ENCODE results near the gene TBCK. TPM values are rescaled to one million over a fixed set of nuclear protein-coding genes. Genes with fewer than 3 reads are reported as not detected.
"Not testable (repeated sequence)": the region's sequence is repeated elsewhere in the genome, so short reads cannot be mapped to it uniquely, and the experiment has no call there.

TBCK gene
- total and polyA plus RNA-seq, 2 experiments from 2014 or later, result 13.9 to 28.9 TPM

DNA sequence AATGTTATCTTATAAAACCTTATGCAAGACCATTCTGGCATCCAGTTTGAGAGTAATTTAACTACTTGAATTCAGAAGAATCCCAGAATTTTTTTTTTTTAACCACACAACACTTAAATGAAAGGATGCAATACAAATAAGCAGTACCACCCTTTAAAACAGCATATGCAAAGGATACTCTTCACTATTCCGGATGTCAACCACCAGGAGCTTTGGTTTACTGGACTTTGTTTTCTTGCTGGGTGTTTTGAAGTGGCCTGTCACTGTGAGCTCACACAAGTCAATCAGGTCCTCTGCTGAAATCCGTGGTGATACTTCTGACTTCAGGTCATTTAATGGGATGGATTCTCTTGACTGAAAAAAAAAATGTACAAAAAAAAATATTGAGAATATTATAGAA lies 200.0 kb downstream of the TBCK start (continued):
- no peak for TF ChIP-seq ZNF331 (CRISPR knock-in tag; IDR thresholded peaks at IDR 0.05; ENCODE audit: low read depth)

DNA sequence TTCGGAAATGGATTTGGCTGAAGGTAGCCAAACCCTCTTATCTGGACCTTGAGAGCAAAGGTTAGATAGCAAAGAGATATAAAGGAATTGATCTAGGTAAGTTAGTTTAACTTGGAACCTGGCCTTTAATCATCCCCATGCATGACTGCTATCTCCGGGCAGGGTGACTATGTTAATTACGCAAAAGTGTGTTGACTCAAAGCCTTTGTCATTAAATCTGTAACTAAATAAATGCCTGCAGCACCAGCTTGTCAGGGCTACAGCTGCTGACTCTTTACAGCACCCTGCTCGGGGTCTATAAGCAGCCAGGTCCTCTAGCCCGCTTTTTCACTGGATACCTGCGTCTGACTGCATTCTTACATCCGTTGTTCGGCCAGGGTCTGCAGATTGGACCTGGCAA lies 201.7 kb downstream of the TBCK start:
- Histone ChIP-seq H3K4me1 (ENCODE audit: insufficient read depth) (peaks cover 6% of the 10 kb centered on the region), H3K27me3 (ENCODE audit: insufficient read depth) (no peaks in the 10 kb centered on the region), H3K27ac (ENCODE audit: low read depth) (no peak overlapping the region), H3K4me3 (no peak overlapping the region), H3K79me2 (replicated peaks; ENCODE audit: insufficient read depth) (no peaks in the 10 kb centered on the region), H2AFZ (no peak overlapping the region), H3K4me2 (no peak overlapping the region; the same call in 1 of the 2 replicates), H3K36me3 (ENCODE audit: insufficient read depth) (peaks cover 17% of the 10 kb centered on the region; the same call in 1 of the 2 replicates), H4K20me1 (replicated peaks; ENCODE audit: insufficient read depth) (no peaks in the 10 kb centered on the region), H3F3A (replicated peaks; ENCODE audit: low read depth) (no peaks in the 10 kb centered on the region), H3K9me2 (ENCODE audit: insufficient read depth) (no peaks in the 10 kb centered on the region; the same call in 1 of the 2 replicates)
- TF ChIP-seq CREB1 (CRISPR knock-in tag; IDR thresholded peaks at IDR 0.05; ENCODE audit: low read depth) (no peak), EZH2 (IDR thresholded peaks at IDR 0.05; ENCODE audit: low read depth, unreplicated experiment) (no peak), STAT1 (IDR thresholded peaks at IDR 0.05; ENCODE audit: unreplicated experiment) (no peak)
- no peak overlapping the region for H3K4me3 Mint-ChIP-seq
- DNase-seq (ENCODE audit: low spot score), result peak; percentile 54
- peaks cover 6% of the 10 kb centered on the region for H3K4me1 Mint-ChIP-seq
- ATAC-seq, result peak; percentile 62
- peaks cover 56% of the 10 kb centered on the region for H3K9me3 Mint-ChIP-seq
- peaks cover 3% of the 10 kb centered on the region for H3K27me3 Mint-ChIP-seq (ENCODE audit: insufficient read depth, low read depth, poor library complexity)
- peaks cover 70% of the 10 kb centered on the region for H3K36me3 Mint-ChIP-seq (ENCODE audit: low read depth)
- no peak overlapping the region for H3K27ac Mint-ChIP-seq

DNA sequence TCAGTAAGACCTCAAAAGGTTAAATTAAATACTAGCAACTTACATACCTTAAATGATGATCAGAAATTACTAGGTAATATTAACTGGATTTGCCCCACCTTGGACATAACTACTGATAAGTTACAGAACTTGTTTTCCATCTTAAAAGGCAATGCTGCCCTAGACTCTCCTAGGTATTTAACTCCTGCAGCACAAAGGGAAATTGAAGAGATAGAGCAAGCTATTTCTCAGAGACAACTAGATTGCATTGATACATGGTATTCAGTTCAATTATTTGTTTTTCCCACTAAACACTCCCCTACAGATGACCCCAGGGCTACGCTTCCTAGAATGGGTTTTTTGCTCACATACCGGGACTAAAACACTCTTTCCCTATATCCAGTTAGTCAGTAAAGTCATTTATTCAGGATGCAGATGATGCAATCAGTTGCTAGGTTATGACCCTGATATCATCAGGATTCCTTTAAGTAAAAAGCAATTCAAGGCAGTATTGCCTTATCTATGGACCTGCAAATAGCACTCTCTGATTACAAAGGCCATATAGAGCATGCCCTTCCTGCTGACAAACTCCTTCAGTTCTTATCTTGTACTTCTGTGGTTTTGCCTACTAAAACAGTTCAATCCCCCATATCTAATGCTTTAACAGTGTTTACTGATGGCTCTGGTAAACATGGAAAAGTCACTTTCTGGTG lies 204.1 kb downstream of the TBCK start:
- H3K27me3 Mint-ChIP-seq (ENCODE audit: insufficient read depth, low read depth, poor library complexity), result not testable (repeated sequence)

DNA sequence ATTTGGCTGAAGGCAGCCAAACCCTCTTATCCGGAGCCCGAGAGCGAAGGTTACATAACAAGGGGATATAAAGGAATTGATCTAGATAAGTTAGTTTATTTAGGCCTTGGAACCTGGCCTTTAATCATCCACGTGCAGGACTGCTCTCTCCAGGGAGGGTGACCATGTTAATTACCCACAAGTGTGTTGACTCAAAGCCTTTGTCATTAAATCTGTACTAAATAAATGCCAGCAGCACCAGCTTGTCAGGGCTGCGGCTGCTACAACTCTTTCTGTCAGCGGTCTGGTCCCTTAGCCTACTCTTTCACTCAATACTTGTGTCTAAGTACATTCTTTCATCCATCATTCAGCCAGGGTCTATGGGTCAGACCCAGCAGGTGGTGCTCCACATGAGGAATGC lies 206.1 kb downstream of the TBCK start:
- Histone ChIP-seq H3F3A (replicated peaks; ENCODE audit: low read depth) (no peaks in the 10 kb centered on the region), H3K36me3 (ENCODE audit: insufficient read depth) (0 out of 2 replicates have a peak, but pooled peaks cover 2% of the 10 kb centered on the region), H3K27me3 (ENCODE audit: insufficient read depth) (no peaks in the 10 kb centered on the region), H3K4me3 (no peak overlapping the region), H3K79me2 (replicated peaks; ENCODE audit: insufficient read depth) (no peaks in the 10 kb centered on the region), H3K9me2 (ENCODE audit: insufficient read depth) (no peaks in the 10 kb centered on the region; the same call in 1 of the 2 replicates), H3K27ac (ENCODE audit: low read depth) (no peak overlapping the region), H3K4me1 (ENCODE audit: insufficient read depth) (peaks cover 6% of the 10 kb centered on the region), H3K4me2 (no peak overlapping the region), H2AFZ (no peak overlapping the region), H4K20me1 (replicated peaks; ENCODE audit: insufficient read depth) (no peaks in the 10 kb centered on the region)
- H3K9me3 Mint-ChIP-seq, result peaks cover 63% of the 10 kb centered on the region
- no peak for TF ChIP-seq STAT1 (IDR thresholded peaks at IDR 0.05; ENCODE audit: unreplicated experiment)
- TF ChIP-seq, protein P1, sequence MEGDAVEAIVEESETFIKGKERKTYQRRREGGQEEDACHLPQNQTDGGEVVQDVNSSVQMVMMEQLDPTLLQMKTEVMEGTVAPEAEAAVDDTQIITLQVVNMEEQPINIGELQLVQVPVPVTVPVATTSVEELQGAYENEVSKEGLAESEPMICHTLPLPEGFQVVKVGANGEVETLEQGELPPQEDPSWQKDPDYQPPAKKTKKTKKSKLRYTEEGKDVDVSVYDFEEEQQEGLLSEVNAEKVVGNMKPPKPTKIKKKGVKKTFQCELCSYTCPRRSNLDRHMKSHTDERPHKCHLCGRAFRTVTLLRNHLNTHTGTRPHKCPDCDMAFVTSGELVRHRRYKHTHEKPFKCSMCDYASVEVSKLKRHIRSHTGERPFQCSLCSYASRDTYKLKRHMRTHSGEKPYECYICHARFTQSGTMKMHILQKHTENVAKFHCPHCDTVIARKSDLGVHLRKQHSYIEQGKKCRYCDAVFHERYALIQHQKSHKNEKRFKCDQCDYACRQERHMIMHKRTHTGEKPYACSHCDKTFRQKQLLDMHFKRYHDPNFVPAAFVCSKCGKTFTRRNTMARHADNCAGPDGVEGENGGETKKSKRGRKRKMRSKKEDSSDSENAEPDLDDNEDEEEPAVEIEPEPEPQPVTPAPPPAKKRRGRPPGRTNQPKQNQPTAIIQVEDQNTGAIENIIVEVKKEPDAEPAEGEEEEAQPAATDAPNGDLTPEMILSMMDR (conservative IDR thresholded peaks at IDR 0.05; ENCODE audit: low read depth in 2 of 2), result no peak
- no peak for TF ChIP-seq EZH2 (IDR thresholded peaks at IDR 0.05; ENCODE audit: low read depth, unreplicated experiment)
- no peak for TF ChIP-seq CREB1 (CRISPR knock-in tag; IDR thresholded peaks at IDR 0.05; ENCODE audit: low read depth)
- TF ChIP-seq POLR2AphosphoS5 (IDR thresholded peaks at IDR 0.05; ENCODE audit: low read depth), result no peak
- no peak overlapping the region for H3K4me3 Mint-ChIP-seq
- no peak for ATAC-seq
- no peak overlapping the region for H3K27ac Mint-ChIP-seq
- H3K4me1 Mint-ChIP-seq, result peaks cover 6% of the 10 kb centered on the region
- no peak for DNase-seq (ENCODE audit: low spot score)
- H3K36me3 Mint-ChIP-seq (ENCODE audit: low read depth), result peaks cover 91% of the 10 kb centered on the region
- peaks cover 2% of the 10 kb centered on the region for H3K27me3 Mint-ChIP-seq (ENCODE audit: insufficient read depth, low read depth, poor library complexity)

More for the DNA sequence above, 204.1 kb downstream of the TBCK start:
- not testable (repeated sequence) for H3K4me1 Mint-ChIP-seq; H3K4me1 ChIP-seq (ENCODE audit: insufficient read depth); H3K27me3 ChIP-seq (ENCODE audit: insufficient read depth); H3K4me3 Mint-ChIP-seq; H4K20me1 ChIP-seq (replicated peaks; ENCODE audit: insufficient read depth); H3K79me2 ChIP-seq (replicated peaks; ENCODE audit: insufficient read depth); H2AFZ ChIP-seq; DNase-seq (ENCODE audit: low spot score); H3K9me2 ChIP-seq (ENCODE audit: insufficient read depth); H3K4me3 ChIP-seq; H3K27ac Mint-ChIP-seq; H3K4me2 ChIP-seq; ATAC-seq; H3F3A ChIP-seq (replicated peaks; ENCODE audit: low read depth); H3K27ac ChIP-seq (ENCODE audit: low read depth)
- Mint-ChIP-seq H3K9me3 (peaks cover 70% of the 10 kb centered on the region), H3K36me3 (ENCODE audit: low read depth) (peaks cover 91% of the 10 kb centered on the region)
- H3K36me3 ChIP-seq (ENCODE audit: insufficient read depth), result peaks cover 17% of the 10 kb centered on the region; the same call in 1 of the 2 replicates

Measured in GM23338 (cell line).